A549 (cell line): ENCODE data around the gene C1orf21.

Experiments
- CEBPB ChIP-seq, 2 experiments: fragments of >200 bp in 1 of 2; sonication (Bioruptor Twin) in 1 of 2; formaldehyde crosslinking in 1 of 2; IDR thresholded peaks; 2 replicates each; pipeline ENCODE4 v1.6.1; 2012 to 2016
- CTCF ChIP-seq: fragments of >200 bp; sonication (Bioruptor Twin); formaldehyde crosslinking; IDR thresholded peaks from 3 replicates; pipeline ENCODE4 v1.5.1; 2016
- FOSB ChIP-seq: fragments of 250-450 bp; sonication (Bioruptor Pico); IDR thresholded peaks from 2 replicates; pipeline ENCODE4 v1.5.0; 2020; ENCODE audit warnings: mild to moderate bottlenecking, moderate library complexity
- FOSL2 ChIP-seq, 2 experiments: fragments of 450-650 bp in 1 of 2; fragments of >200 bp in 1 of 2; sonication (Bioruptor Twin) in 1 of 2; formaldehyde crosslinking; IDR thresholded peaks; 2 replicates each; pipeline versions ENCODE4 v1.5.0 to v1.6.1; 2016 to 2020; ENCODE audit warnings: mild to moderate bottlenecking in 1 of 2, moderate library complexity in 1 of 2
- HOXB5 ChIP-seq: fragments of 250-450 bp; sonication (Bioruptor Pico); IDR thresholded peaks from 2 replicates; pipeline ENCODE4 v1.5.0; 2020; ENCODE audit warnings: mild to moderate bottlenecking, moderate library complexity
- JUN ChIP-seq, 2 experiments: fragments of >200 bp; sonication (Bioruptor Twin); formaldehyde crosslinking; IDR thresholded peaks; 2 replicates in 1 of 2; 3 replicates in 1 of 2; pipeline ENCODE4 v1.6.1; 2016 to 2017
- KDM1A ChIP-seq: fragments of 200-600 bp; sonication (generic); IDR thresholded peaks from 2 replicates; pipeline ENCODE4 v1.6.1; 2016; ENCODE audit warnings: low read depth, mild to moderate bottlenecking
- POLR2A ChIP-seq: IDR thresholded peaks from 2 replicates; pipeline ENCODE4 v1.6.1; 2012; ENCODE audit warnings: mild to moderate bottlenecking, low read length
- RNF2 ChIP-seq: fragments of 200-600 bp; sonication (generic); IDR thresholded peaks from 2 replicates; pipeline ENCODE4 v1.6.1; 2016; ENCODE audit warnings: low read depth, mild to moderate bottlenecking, antibody characterized with exemption, moderate library complexity, borderline replicate concordance
- SMC3 ChIP-seq: fragments of >200 bp; sonication (Bioruptor Twin); formaldehyde crosslinking; IDR thresholded peaks from 3 replicates; pipeline ENCODE4 v1.6.1; 2018; ENCODE audit warnings: inconsistent platforms
- TF ChIP-seq, protein P1 (sequence below): fragments of 200-600 bp; sonication (generic); IDR thresholded peaks from 2 replicates; pipeline ENCODE4 v1.6.1; 2016; ENCODE audit warnings: antibody characterized with exemption, mild to moderate bottlenecking, moderate library complexity
- TF ChIP-seq, protein P2 (sequence below): fragments of 250-450 bp; sonication (Bioruptor Pico); IDR thresholded peaks from 2 replicates; pipeline ENCODE4 v1.5.0; 2020; ENCODE audit warnings: low read depth, mild to moderate bottlenecking, moderate library complexity

DNA sequence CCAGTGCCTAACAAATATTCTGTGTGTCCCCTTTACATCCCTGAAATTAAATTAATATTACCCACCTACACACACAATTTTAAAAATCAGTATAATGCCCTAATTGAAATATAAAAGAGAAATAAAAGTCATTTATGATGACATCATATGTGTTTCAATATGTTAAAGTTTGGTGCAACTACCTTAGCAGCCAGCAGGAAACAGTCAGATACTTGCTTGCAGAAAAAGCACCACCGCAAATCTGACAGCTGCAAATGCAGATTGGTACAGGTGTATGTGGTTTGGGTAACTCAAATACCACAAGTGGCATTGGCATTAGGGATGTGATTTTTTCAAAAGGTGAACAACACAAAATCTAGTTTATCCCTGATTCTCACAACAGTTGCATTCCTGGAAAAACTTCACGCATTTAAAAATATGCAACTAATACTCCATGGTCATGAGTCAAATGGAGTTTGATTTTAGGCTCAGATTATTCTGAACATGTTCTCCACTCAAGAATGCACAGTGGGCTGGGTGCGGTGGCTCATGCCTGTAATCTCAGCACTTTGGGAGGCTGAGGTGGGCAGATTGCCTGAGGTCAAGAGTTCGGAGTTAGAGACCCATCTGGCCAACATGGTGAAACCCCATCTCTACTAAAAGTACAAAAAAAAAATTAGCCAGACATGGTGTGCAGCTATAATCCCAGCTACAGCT lies 261.5 kb downstream of the C1orf21 start:
- TF ChIP-seq SMC3 (no peak), RNF2 (no peak), KDM1A (no peak), CTCF (no peak), CEBPB (IDR thresholded peaks at IDR 0.05) (no peak), HOXB5 (no peak), FOSB (CRISPR knock-in tag) (no peak), POLR2A (no peak), JUN (IDR thresholded peaks at IDR 0.05) (no peak), FOSL2 (IDR thresholded peaks at IDR 0.05) (no peak), FOSL2 (CRISPR knock-in tag; IDR thresholded peaks at IDR 0.05) (no peak)
- TF ChIP-seq, protein P1, sequence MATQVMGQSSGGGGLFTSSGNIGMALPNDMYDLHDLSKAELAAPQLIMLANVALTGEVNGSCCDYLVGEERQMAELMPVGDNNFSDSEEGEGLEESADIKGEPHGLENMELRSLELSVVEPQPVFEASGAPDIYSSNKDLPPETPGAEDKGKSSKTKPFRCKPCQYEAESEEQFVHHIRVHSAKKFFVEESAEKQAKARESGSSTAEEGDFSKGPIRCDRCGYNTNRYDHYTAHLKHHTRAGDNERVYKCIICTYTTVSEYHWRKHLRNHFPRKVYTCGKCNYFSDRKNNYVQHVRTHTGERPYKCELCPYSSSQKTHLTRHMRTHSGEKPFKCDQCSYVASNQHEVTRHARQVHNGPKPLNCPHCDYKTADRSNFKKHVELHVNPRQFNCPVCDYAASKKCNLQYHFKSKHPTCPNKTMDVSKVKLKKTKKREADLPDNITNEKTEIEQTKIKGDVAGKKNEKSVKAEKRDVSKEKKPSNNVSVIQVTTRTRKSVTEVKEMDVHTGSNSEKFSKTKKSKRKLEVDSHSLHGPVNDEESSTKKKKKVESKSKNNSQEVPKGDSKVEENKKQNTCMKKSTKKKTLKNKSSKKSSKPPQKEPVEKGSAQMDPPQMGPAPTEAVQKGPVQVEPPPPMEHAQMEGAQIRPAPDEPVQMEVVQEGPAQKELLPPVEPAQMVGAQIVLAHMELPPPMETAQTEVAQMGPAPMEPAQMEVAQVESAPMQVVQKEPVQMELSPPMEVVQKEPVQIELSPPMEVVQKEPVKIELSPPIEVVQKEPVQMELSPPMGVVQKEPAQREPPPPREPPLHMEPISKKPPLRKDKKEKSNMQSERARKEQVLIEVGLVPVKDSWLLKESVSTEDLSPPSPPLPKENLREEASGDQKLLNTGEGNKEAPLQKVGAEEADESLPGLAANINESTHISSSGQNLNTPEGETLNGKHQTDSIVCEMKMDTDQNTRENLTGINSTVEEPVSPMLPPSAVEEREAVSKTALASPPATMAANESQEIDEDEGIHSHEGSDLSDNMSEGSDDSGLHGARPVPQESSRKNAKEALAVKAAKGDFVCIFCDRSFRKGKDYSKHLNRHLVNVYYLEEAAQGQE, result no peak
- TF ChIP-seq, protein P2, sequence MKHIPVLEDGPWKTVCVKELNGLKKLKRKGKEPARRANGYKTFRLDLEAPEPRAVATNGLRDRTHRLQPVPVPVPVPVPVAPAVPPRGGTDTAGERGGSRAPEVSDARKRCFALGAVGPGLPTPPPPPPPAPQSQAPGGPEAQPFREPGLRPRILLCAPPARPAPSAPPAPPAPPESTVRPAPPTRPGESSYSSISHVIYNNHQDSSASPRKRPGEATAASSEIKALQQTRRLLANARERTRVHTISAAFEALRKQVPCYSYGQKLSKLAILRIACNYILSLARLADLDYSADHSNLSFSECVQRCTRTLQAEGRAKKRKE (CRISPR knock-in tag), result no peak
